Bronchial epithelial cell (primary cell): ENCODE results near the gene C1QTNF1. TPM values are rescaled to one million over a fixed set of nuclear protein-coding genes. Genes with fewer than 3 reads are reported as not detected.
A peak's percentile ranks its signal among the peaks of the same experiment; 100 is the strongest.
"Not testable (repeated sequence)": the region's sequence is repeated elsewhere in the genome, so short reads cannot be mapped to it uniquely, and the experiment has no call there.

Experiments used
- DNase-seq: peaks from one replicate; pipeline ENCODE4 v3.0.0-alpha.2; 2010; ENCODE audit warnings: low read depth
- FAIRE-seq: peaks from 2 replicates; lab custom pipeline; 2011; peaks lifted over from hg19 to GRCh38; lab: Jason Lieb, UNC
- H3K27me3 ChIP-seq: 2 replicates; pipeline ENCODE4 v1.5.1; 2011; ENCODE audit warnings: low read length; ENCODE audit not compliant: control insufficient read depth, insufficient read depth
- H3K36me3 ChIP-seq: 2 replicates; pipeline ENCODE4 v1.5.1; 2011; ENCODE audit warnings: low read length; ENCODE audit not compliant: control insufficient read depth, insufficient read depth
- H3K4me3 ChIP-seq: 2 replicates; pipeline ENCODE4 v1.5.1; 2011; ENCODE audit warnings: mild to moderate bottlenecking, low read depth, low read length, control low read depth
- CTCF ChIP-seq: IDR thresholded peaks from 2 replicates; pipeline ENCODE4 v1.5.1; 2011; ENCODE audit warnings: mild to moderate bottlenecking, moderate library complexity, low read length, control low read depth, inconsistent platforms; ENCODE audit not compliant: insufficient read depth, severe bottlenecking
- total RNA-seq: library from RNA; depleted of rRNA; stranded (reverse); fragments of >200 nt; gene quantifications from 2 replicates; pipeline ENCODE4 v1.2.1, GENCODE V29; 2014

The C1QTNF1 gene
- total RNA-seq, 1 donor from 2014 or later: 0.79 TPM

GRCh38 chr17:79029327-79030009 is 5.5 kb downstream of the C1QTNF1 start:
- FAIRE-seq: peak; percentile 66
- peaks cover 12% of the 10 kb centered on the region for H3K27me3 ChIP-seq

GRCh38 chr17:79030636-79031035 is 6.7 kb downstream of the C1QTNF1 start:
- peaks cover 12% of the 10 kb centered on the region for H3K27me3 ChIP-seq
- not testable (repeated sequence) for H3K36me3 ChIP-seq, FAIRE-seq, DNase-seq, H3K4me3 ChIP-seq

More at GRCh38 chr17:79029327-79030009, 5.5 kb downstream of the C1QTNF1 start:
- no peak for TF ChIP-seq CTCF
- no peak overlapping the region for H3K4me3 ChIP-seq
- H3K36me3 ChIP-seq: no peaks in the 10 kb centered on the region
- DNase-seq: no peak

GRCh38 chr17:79031996-79032875 is 8.3 kb downstream of the C1QTNF1 start:
- DNase-seq: no peak
- Histone ChIP-seq H3K4me3 (no peak overlapping the region), H3K36me3 (no peaks in the 10 kb centered on the region), H3K27me3 (peaks cover 12% of the 10 kb centered on the region)
- no peak for TF ChIP-seq CTCF
- FAIRE-seq: no peak

GRCh38 chr17:79033046-79033616 is 9.2 kb downstream of the C1QTNF1 start:
- H3K36me3 ChIP-seq: no peaks in the 10 kb centered on the region
- no peak for TF ChIP-seq CTCF
- FAIRE-seq (no peak), DNase-seq (no peak)
- no peak overlapping the region for H3K4me3 ChIP-seq
- peaks cover 7% of the 10 kb centered on the region for H3K27me3 ChIP-seq

- H3K36me3 ChIP-seq: no peaks in the 10 kb centered on the region
- peaks cover 4% of the 10 kb centered on the region for H3K27me3 ChIP-seq
- FAIRE-seq: no peak
- no peak for TF ChIP-seq CTCF
- no peak overlapping the region for H3K4me3 ChIP-seq
- DNase-seq: no peak
Measured at GRCh38 chr17:79033741-79034501, 10.0 kb downstream of the C1QTNF1 start.
